Retinal pigment epithelial cell (primary cell): ENCODE measurements around the gene NCK1.

Experiments used
- DNase-seq: peaks from one replicate; pipeline ENCODE4 v3.0.0-alpha.2; 2010; ENCODE audit warnings: low read depth
- H3K4me3 ChIP-seq: 2 replicates; pipeline ENCODE4 v1.5.1; 2011; ENCODE audit warnings: mild to moderate bottlenecking, low read length, control low read depth, moderate library complexity
- CTCF ChIP-seq: conservative IDR thresholded peaks from 2 replicates; pipeline ENCODE4 v1.5.1; 2011; ENCODE audit warnings: low read depth, low read length, control low read depth, inconsistent platforms

NCK1 gene

DNA sequence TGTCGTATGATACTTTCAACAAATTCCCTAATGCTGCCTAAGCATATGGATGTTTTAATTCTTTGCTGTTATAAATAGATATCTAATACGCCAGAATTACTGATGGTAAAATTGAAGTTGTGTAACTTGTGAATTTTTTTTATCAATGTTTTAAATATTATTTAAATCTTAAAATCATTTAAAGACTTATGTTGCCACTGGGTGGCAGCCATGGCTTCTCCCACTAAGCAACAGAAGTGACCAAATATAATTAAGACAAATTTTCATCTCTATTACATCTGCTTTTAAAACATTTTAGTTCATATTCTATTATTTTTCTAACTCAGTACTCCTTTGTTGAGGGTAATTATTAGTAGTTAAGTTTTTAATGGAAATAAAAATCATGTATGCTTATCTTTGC, 87.7 kb downstream of the NCK1 start:
- no peak overlapping the region for H3K4me3 ChIP-seq
- peak; percentile 35 for TF ChIP-seq CTCF
- no peak for DNase-seq

DNA sequence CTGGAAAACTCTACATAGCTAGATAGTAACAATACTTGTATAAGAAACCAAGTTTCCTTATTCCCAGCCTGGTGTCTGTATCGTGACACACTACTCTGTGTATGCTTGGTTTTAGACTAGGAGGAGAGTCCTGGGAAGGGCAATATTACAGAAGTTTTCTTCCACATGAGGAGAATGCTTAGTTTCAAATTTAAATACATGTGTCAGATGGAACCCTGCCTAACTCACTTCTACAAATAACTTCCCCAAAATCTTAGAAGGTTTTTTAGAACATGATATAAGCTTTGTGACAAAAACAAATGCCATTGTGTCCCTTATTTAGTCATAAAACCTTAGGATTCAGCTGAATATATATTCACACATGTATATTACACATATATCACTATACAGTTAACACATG, 88.6 kb downstream of the NCK1 start:
- no peak for TF ChIP-seq CTCF
- no peak for DNase-seq
- no peak overlapping the region for H3K4me3 ChIP-seq

- no peak for DNase-seq
- TF ChIP-seq CTCF, result no peak
- H3K4me3 ChIP-seq, result no peak overlapping the region
These were observed 90.3 kb downstream of the NCK1 start for GRCh38 chr3:136952292-136952691.

DNA sequence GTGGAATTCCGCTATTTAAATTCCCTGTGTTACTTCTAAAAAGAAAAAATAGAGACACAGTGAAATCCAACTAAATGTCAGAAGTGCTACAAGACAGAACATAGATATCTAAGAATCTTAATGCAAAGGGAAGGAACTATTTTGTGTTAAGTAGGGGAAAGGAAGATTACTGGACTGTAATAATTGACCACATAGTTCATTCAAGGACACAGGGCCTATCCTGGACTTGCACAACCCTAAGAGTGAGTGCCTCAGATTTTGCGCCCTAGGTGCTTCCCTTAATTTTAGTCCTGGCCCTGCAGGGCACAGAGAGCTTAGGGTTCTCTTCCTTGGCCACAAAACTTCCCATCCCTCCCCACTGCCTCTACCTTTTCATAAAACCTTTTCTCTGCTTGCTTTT, 92.2 kb downstream of the NCK1 start:
- no peak for DNase-seq
- TF ChIP-seq CTCF, result no peak
- no peak overlapping the region for H3K4me3 ChIP-seq

GRCh38 chr3:136954980-136955780, 93.2 kb downstream of the NCK1 start:
- no peak overlapping the region for H3K4me3 ChIP-seq
- no peak for TF ChIP-seq CTCF
- DNase-seq, result no peak

DNA sequence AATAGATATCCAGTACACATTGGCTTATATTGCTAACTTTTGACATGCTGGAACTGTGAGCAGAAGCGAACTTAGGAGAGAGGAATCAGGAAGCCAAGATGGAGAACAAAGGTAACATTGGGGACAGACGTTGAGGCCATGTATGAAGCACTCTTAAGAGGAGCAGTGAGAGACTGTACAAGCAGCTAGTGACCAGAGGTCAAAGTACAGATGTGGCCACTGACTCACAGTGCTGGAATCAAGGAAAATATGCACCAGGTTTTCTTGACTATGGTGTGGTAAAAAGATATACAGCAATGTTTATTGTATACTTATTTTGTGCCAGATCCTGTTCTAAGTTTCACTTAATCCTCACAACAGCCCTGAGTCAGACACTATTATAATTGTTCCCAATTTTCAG, 93.8 kb downstream of the NCK1 start:
- DNase-seq, result no peak
- no peak overlapping the region for H3K4me3 ChIP-seq
- no peak for TF ChIP-seq CTCF

DNA sequence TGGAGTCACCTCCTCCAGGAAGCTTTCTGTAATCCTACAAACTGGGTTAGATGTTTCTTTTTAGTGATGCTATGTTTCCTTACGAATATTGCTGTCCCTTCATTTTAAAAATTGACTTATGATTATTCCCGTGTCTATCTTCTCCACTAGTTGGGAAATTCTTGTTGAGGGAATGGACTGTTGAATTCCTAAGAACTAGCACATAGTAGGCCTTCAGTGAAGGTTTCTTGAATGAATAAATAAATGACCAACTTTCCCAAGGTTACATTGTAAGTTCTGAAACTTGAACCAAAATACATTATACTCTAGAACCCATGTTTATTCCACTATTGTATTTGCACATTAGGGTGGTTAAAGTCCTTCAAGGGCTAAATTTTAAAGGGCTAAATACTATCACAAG, 95.0 kb downstream of the NCK1 start:
- DNase-seq, result no peak
- no peak for TF ChIP-seq CTCF
- H3K4me3 ChIP-seq, result no peak overlapping the region
